CD4-positive, alpha-beta T cell treated with Interleukin-4 for 4 hours (primary cell): Measurements from ENCODE around the gene ZNF581.

Experiments
- DNase-seq: peaks from one replicate; pipeline ENCODE4 v3.0.0-alpha.2; 2020

Gene ZNF581

DNA sequence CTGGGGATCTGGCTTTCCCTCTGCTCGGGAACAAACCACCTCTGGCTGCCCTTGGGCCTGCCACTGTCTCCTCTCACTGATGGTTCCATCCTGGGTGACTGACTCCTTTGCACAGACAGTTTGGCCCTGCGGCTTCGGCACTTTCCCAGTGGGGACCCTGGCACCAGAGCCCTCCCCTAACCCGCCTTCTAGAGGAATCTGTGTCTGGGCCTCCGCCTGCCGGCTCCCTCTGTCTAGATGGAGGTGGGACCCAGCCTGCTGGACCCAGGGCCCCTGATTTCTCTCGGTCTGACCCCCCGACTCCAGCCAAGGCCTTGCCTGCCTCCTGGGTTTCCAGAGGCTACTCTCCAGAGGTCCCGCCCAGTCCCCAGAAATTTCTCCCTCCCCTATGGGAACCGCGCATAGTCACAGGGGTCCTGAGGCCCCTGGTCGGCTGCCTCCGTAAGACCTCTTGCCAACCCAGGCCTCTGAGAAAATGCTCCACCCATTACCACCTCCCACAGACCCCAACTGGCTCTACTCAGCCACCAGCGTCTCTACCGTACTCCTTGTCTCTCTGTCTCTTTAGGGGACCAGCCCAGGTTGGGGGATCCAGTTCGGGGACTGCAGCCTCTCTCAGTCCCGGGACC is 7.3 kb downstream of the ZNF581 start:
- no peak for DNase-seq

GRCh38 chr19:55651236-55651635 is 7.8 kb downstream of the ZNF581 start:
- no peak for DNase-seq

GRCh38 chr19:55652311-55653128 is 9.1 kb downstream of the ZNF581 start:
- no peak for DNase-seq

- DNase-seq: peak; percentile 99
Measured at GRCh38 chr19:55653651-55654322, 10.3 kb downstream of the ZNF581 start.

DNA sequence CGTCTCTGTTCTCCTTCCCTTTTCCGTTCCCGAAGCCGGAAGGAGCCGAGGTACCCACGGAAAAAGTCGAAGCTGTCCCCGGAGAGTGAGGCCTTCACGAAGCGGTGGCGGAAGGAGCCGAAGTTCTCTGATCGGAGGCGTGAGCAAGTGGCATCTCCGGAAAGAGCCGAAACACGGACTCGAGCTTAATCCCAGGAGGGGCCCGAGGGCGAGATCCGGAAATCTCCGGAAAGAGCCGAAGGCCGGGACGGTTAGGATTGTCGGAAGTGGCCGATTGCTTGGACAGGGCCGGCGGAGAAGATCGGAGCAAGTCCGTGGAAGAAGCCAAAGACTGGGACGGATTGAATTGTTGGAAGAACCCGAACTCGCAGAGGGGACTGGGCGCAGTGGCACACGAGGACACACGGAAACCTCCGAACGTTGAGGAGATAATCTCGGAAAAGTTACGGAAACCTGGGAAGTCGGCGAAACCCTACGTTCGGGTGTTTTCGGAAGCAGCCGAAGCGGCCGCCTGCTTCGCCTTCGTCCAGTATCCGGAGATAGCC is 10.9 kb downstream of the ZNF581 start:
- DNase-seq: peak; percentile 99

DNA sequence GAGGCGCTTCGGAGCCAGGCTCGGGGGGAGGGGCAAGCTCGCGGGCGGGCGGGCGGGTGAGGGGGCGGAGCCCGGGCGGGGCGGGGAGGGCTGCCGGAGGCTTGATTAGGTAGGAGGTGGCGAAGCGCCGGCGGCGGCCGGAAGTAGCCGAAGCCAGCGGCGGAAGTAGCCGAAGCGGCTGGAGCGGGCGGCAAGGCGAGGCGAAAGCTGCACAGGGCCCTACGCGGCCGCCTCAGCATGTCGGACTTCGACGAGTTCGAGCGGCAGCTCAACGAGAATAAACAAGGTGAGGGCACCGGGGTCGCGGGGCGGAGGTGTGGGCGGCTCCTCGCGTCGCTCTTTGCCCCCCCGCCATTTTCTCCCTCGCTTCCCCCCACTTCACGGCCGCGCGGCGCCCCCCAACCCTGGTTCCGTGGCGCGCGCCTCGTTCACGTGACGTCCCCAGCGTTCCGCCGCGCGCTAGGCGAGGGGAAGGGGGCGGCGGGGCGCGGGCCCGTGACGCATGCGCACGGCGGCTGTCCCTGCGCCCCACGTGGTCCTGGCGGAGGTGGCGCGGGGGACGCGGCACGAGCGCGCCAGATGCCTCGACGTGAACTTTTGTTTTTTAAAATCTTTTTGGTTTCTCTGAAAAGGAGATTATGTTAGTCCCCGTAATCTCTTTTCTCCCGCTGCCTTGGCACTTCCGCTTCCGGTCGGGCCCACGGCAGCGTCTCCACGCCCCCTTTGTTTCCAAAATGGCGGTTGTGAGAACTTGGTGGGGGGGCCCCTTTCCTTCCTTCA is 11.6 kb downstream of the ZNF581 start, which contains the start of gene U2AF2:
U2AF2 (plus strand) TSS at position 168 of the 780 bp plus-strand sequence; CDS start at position 238, 70 bp downstream.
- peak; percentile 94 for DNase-seq

DNA sequence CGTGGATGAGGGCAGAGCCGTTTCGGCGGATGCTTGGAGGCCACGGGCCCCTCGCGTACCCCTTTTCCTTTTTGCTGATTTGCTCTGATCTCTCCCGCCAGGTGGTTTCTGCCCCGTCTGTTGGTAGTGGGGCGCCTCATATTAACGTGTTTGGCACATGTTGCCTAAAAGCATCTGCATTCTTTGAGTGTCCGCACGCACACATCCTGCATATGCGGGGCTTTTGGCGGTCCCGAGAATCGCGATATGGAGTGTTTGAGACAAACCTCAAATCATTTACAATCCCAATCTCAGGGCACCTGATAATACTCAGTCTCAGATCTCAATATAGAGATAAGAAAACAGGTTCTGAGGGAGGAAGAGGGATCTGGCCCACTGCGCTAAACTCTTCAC is 12.2 kb downstream of the ZNF581 start:
- no peak for DNase-seq

GRCh38 chr19:55656552-55656951 is 13.1 kb downstream of the ZNF581 start:
- DNase-seq: no peak

DNA sequence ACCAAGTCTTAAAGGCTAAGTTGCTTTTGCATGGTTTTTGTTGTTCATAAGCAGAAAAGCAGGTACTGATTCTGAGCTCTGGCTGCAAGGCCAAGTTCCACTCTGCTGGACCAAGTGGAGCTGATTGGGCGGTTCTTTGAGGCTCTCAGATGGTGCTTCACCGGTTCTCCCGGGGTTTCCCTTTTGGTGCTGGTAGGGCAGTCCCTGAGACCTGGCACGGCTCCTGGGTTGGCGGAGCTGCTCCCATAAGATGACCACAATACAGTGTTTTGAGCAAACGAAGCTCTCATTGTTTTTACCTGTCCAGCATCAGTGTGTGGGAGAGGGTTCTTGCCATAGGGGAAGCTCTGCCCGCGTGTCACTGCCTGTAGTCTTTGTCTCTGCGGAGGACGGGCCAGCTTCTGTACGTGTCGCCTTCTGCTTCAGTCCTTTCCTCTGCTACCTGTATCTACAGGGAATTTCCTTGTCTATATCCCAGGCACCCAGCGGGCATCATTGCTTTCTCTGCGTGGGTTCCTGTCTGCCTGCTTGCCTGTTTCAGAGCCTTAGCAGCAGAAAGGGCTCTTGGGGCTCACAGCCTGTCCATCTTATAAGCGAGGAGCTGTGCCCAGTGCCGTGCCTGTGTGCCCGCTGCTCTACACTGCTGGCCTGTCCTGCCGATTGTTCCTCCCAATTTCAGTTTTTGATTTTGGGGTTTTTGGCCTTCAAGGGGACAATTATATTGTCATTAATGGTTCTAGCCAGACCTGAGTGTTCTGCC is 13.7 kb downstream of the ZNF581 start:
- DNase-seq: no peak

DNA sequence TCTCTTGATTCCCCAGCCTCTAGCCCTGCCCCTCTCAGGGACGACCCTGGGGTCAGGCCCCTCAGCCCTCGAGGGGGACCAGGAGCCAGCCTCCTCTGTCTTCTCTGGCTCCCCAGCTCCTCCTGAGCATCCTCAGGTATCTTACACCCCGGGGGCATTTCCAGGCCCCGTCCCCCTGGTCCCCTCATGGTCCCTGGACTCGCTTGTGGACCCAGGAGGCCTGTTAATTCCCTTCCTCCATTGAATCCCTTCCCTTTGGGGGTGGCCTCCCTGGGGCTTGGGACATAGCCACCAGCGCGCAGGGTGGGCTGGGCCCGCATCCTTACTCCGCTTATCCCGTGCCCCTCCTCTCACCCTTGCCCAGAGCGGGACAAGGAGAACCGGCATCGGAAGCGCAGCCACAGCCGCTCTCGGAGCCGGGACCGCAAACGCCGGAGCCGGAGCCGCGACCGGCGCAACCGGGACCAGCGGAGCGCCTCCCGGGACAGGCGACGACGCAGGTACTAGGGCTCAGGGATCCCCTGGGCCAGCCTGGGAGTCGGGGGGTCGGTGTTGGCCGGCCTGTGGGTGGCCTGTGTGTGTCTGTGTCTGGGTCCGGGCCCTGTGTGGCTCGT is 15.5 kb downstream of the ZNF581 start:
- DNase-seq: no peak

- no peak for DNase-seq
Measured at GRCh38 chr19:55659822-55660221, 16.4 kb downstream of the ZNF581 start.

GRCh38 chr19:55660404-55660803 is 17.0 kb downstream of the ZNF581 start:
- no peak for DNase-seq

DNA sequence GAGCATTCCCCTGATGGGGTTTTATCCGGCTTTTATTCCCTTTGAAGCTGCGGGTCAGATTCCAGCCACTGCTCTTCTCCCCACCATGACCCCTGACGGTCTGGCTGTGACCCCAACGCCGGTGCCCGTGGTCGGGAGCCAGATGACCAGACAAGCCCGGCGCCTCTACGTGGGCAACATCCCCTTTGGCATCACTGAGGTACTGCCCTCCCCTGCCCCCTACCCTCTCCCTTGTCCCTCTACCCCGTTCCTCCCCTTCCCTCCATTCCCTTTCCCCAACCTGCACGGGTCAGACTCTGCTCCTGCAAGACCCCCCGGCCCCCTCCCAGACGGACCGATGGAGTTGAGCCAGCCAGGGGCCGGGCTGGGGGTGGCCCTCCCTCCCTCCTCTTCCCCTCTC is 17.5 kb downstream of the ZNF581 start:
- DNase-seq: no peak

DNA sequence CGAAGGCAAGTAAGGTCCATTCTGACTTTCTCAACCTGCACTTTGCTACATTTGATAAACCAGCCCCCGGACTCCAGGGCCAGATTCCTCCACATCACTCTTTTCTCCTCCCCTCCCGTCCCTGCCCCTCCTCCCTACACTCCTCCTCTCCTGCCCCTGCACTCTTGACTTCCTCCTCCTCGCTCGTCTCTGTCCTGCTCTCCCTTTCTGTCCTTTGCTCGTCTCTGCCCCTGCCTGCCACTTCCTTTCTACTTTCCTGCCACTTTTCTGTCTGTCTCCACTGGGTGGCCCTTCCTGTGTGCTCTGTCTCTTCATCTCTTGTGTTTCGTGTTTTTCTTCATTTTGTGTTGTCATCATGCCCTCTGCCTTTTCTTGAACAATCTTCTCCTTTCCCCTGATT is 18.4 kb downstream of the ZNF581 start:
- DNase-seq: no peak

- DNase-seq: no peak
Measured at GRCh38 chr19:55663846-55664536, 20.5 kb downstream of the ZNF581 start.

GRCh38 chr19:55666343-55667005 is 23.0 kb downstream of the ZNF581 start:
- DNase-seq: no peak

DNA sequence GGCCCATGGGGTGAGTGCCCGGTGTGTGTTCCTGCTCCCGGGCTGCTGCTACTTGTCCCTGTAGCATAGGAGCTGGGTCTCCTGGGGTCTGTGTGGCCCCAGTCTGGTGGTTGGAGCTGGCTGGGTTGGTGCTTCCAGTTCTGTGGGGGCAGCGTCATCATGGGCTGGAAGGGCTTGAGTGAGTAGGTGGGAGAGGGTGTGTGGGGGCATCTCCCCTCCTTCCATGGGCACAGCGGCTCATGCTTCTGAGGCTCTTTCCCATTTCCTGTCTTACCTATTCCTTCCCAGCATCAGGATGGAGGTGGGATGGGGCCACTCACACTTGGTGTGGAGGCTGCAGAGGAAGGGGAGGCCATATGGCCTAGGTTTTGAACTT is 23.5 kb downstream of the ZNF581 start:
- DNase-seq: no peak

DNA sequence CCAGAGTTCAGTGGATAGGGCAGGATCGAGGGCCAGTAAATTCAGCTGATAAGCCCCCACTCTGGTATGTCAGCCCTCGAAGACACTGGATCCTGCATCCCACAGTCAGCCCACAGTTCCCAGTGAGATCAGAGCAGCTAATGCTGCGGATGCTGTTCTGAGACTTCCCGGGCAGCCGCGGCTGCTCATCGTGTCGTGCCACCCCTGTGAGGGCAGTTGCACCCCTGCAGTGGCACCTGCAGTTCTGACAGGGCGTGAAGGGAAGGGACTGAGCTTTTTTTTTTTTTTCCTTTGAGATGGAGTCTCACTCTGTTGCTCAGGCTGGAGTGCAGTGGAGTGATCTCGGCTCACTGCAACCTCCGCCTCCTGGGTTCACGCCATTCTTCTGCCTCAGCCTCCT is 24.1 kb downstream of the ZNF581 start:
- DNase-seq: no peak

- DNase-seq: no peak
Measured at GRCh38 chr19:55667958-55668357, 24.5 kb downstream of the ZNF581 start.

- DNase-seq: no peak
Measured at GRCh38 chr19:55668603-55669348, 25.3 kb downstream of the ZNF581 start.
